ENCODE data around the gene GNA12.

The GNA12 gene

DNA sequence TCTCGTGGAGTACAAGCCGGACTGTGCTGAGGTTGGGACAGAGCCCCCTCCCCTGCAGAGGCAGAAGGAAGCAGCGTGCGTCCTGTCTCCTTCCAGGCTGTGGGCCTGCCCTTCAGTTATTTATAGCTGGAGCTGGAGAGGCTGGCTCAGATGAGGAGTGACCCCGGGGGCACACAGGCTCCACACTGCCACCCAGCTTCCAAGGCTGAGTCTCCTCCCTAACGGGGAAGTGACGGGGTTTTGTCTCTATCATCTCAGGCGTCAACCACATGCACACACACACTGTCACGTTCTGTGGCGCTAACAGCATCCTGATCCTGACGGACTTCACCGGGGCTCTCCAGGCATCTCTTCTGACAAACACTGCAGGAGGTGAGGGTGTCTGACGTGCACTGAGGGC, 130.7 kb downstream of the GNA12 start:
- TF ChIP-seq, protein P1, sequence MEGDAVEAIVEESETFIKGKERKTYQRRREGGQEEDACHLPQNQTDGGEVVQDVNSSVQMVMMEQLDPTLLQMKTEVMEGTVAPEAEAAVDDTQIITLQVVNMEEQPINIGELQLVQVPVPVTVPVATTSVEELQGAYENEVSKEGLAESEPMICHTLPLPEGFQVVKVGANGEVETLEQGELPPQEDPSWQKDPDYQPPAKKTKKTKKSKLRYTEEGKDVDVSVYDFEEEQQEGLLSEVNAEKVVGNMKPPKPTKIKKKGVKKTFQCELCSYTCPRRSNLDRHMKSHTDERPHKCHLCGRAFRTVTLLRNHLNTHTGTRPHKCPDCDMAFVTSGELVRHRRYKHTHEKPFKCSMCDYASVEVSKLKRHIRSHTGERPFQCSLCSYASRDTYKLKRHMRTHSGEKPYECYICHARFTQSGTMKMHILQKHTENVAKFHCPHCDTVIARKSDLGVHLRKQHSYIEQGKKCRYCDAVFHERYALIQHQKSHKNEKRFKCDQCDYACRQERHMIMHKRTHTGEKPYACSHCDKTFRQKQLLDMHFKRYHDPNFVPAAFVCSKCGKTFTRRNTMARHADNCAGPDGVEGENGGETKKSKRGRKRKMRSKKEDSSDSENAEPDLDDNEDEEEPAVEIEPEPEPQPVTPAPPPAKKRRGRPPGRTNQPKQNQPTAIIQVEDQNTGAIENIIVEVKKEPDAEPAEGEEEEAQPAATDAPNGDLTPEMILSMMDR (IDR thresholded peaks at IDR 0.05; ENCODE audit: insufficient read depth, low read depth, low read length, missing control alignments): no peak
- DNase-seq (ENCODE audit: low read depth): no peak

DNA sequence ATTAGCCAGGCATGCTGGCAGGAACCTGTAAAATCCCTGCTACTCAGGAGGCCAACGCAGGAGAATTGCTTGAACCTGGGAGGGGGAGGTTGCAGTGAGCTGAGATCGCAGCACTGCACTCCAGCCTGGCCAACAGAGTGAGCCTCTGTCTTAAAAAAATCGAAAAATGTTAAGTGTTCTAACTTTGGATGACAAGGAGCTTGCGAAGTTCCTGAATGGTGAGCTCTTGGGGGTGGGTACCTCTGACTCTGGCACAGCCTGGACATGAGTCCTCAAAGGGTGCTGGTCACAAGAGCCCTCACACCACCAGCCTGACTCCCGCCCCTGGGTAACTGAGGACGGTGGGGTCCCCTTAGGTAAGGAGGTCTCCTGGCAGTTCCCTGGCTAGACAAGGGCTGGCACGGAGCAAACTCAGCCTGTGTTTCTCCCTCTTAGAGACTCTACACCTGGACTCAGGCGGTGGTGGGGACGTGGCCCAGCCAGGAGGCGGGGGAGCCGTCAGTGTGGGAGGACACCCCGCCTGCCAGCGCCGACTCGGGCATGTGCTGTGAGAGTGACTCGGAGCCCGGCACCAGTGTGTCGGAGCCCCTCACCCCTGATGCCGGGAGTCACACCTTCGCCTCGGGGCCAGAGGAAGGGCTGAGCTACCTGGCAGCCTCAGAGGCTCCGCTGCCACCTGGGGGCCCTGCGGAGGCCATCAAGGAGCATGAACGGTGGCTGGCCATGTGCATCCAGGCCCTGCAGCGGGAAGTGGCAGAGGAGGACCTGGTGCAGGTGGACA, 132.0 kb downstream of the GNA12 start:
- H3K4me3 ChIP-seq (ENCODE audit: low read length): no peak overlapping the region
- TF ChIP-seq, protein P1 (IDR thresholded peaks at IDR 0.05; ENCODE audit: insufficient read depth, low read depth, low read length, missing control alignments): no peak
- DNase-seq (ENCODE audit: low read depth): no peak

More for the DNA sequence above, 130.7 kb downstream of the GNA12 start:
- no peak overlapping the region for H3K4me3 ChIP-seq (ENCODE audit: low read length)

DNA sequence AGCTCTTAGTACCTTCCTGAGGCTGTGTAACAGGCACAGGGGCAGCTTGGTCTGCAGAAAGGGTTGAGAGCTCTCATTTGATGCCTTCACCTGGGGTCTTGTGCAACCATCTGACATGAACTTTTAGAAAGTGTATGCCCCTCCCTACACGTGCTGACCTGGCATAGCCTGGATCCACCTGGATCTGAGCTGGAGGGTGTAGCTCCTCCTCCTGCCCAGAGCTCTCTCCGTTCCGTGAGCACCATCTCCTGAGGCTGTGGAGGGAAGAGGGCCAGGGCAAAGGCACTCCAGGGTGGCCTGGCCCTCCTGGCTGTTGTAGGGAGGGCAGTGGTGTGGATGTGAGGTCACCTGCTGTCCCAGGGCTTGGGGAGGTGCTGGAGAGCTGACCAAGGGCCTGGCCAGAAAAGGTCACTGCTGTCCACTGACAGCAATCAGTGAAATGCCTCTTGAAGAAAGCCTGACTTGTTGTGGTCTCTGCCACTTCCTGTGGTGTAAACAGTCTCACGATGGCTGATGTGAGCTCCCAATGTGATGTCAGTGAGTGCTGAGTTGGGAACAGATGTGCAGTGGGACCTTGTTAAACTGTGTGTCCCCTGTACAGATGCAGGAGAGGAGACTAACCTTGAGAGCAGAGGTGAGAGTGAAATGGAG, 133.1 kb downstream of the GNA12 start:
- DNase-seq (ENCODE audit: low read depth): no peak
- TF ChIP-seq, protein P1 (IDR thresholded peaks at IDR 0.05; ENCODE audit: insufficient read depth, low read depth, low read length, missing control alignments): no peak
- H3K4me3 ChIP-seq (ENCODE audit: low read length): no peak overlapping the region

DNA sequence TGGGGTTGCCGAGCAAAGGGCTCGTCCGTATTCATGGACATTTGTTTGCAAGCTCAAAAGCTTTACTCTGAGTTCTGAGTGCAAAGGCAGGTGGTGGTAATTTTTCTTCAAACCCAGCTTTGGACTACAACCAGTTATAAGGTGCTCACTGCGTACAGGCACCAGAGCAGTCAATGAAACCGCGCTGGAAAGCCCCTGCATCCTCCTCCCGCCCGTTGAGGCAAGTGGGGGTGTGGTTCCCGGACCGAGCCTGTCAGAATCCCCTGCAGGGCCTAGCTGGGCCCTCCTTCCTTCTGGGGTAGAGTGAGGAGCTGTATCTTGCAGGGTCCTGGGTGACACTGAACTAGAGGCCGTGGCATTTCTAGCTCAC, 133.8 kb downstream of the GNA12 start:
- DNase-seq (ENCODE audit: low read depth): no peak
- TF ChIP-seq, protein P1 (IDR thresholded peaks at IDR 0.05; ENCODE audit: insufficient read depth, low read depth, low read length, missing control alignments): no peak
- H3K4me3 ChIP-seq (ENCODE audit: low read length): no peak overlapping the region

GRCh38 chr7:2709553-2710285, 134.4 kb downstream of the GNA12 start:
- H3K4me3 ChIP-seq (ENCODE audit: low read length): no peak overlapping the region
- TF ChIP-seq, protein P1 (IDR thresholded peaks at IDR 0.05; ENCODE audit: insufficient read depth, low read depth, low read length, missing control alignments): peak; percentile 89
- peak; percentile 70 for DNase-seq (ENCODE audit: low read depth)

DNA sequence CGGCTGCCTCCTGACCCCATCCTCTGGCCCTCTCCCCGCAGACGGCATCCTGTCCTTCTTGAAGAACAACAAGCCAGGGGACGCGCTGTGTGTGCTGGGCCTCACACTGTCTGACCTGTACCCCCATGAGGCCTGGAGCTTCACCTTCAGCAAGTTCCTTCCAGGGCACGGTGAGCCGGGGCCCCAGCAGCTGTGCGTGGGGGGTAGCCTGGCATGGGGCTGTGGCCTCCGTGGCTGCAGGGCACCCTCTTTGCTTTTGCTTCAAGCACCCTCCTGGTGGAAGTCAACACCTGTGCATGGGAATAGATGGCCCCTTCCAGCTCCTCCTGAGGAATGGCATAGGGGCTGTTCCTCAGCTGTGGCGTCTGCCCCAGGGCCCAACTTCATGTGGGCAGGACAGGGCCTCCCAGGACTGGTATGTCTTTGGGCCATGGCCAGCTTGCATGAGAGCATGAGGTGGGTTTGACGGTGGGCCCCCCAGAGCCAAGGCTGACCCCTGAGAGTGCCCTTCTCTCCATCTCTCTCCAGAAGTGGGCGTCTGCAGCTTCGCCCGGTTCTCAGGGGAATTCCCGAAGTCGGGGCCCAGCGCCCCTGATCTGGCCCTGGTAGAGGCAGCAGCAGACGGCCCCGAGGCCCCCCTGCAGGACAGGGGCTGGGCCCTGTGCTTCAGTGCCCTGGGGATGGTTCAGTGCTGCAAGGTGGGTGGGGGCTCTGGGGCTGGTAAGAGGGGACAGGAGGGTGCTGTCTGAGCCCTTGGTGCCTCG, 135.4 kb downstream of the GNA12 start:
- H3K4me3 ChIP-seq (ENCODE audit: low read length): no peak overlapping the region
- TF ChIP-seq, protein P1 (IDR thresholded peaks at IDR 0.05; ENCODE audit: insufficient read depth, low read depth, low read length, missing control alignments): no peak
- DNase-seq (ENCODE audit: low read depth): no peak

All from epithelial cell of esophagus (primary cell).